H7 (cell line): ENCODE data around the gene NBPF1. TPM values are rescaled to one million over a fixed set of nuclear protein-coding genes. Genes with fewer than 3 reads are reported as not detected.
"Not testable (repeated sequence)": the region's sequence is repeated elsewhere in the genome, so short reads cannot be mapped to it uniquely, and the experiment has no call there.

ENCODE experiments used
- DNase-seq: peaks from one replicate; pipeline ENCODE4 v3.0.0; 2012
- H3K27me3 ChIP-seq: 2 replicates; pipeline ENCODE4 v1.6.0; 2011; ENCODE audit warnings: mild to moderate bottlenecking, low read length; ENCODE audit not compliant: control insufficient read depth, insufficient read depth
- H3K36me3 ChIP-seq: replicated peaks from 2 replicates; pipeline ENCODE4 v1.5.1; 2011; ENCODE audit warnings: low read length; ENCODE audit not compliant: control insufficient read depth, insufficient read depth
- H3K4me3 ChIP-seq: 2 replicates; pipeline ENCODE4 v1.5.1; 2011; ENCODE audit warnings: low read depth, mild to moderate bottlenecking, control low read depth, low read length, moderate library complexity; ENCODE audit not compliant: insufficient read depth
- total RNA-seq: library from RNA; depleted of rRNA; stranded (reverse); fragments of >200 nt; shearing (Covaris generic); gene quantifications from 2 replicates; pipeline ENCODE4 v1.2.3, GENCODE V29; 2014; rRNA removed

Gene NBPF1
- total RNA-seq, 1 experiment from 2014 or later = 6.8 TPM

DNA sequence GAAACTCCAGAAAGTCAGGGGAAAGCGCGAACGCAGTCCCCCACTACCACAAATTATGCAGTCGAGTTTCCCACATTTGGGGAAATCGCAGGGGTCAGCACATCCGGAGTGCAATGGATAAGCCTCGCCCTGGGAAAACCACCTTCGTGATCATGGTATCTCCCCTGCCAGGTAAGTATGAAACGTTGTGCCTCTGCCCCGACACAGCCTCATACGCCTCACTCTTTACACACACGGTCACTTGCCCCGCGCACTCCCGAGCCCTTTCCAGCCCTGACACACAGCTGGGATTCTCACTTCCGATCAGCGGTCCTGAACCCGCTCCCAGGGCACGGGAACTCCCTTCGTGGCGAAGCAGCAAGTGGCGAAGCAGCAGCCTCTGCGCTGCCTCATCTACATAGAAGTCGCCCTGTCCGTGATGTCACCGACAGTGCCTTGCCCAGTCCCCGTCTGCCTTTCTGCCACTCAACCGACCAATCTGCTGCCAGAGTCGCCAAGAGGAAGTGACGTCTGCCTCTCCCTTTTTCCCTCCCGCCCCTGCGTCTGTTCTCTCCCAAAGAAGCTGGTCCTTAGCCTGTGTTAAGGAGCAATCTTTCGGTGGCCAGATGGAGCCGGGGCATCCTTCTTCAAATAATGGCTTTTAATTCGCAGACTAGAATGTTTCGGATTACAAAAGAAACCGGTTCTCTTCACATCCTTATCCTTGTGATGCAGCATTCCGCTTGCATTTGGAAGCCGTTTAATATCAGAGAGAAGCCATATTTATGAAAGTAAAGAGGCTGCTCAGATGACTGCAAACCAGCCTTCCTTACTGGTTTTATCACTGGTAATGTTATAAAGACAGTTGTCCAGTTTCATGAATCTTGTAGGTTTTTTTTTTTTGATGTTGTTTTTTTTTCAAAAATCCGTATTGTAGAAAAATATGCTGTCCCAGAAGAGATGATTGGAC, 99.0 kb downstream of the NBPF1 start, which contains the start of gene RNU1-1:
RNU1-1 (minus strand) TSS at position 179 of the 949 bp plus-strand sequence.
- DNase-seq, H3K27me3 ChIP-seq, H3K36me3 ChIP-seq: not testable (repeated sequence)
- peak within 1 kb of the TSS; percentile 36 for H3K4me3 ChIP-seq

DNA sequence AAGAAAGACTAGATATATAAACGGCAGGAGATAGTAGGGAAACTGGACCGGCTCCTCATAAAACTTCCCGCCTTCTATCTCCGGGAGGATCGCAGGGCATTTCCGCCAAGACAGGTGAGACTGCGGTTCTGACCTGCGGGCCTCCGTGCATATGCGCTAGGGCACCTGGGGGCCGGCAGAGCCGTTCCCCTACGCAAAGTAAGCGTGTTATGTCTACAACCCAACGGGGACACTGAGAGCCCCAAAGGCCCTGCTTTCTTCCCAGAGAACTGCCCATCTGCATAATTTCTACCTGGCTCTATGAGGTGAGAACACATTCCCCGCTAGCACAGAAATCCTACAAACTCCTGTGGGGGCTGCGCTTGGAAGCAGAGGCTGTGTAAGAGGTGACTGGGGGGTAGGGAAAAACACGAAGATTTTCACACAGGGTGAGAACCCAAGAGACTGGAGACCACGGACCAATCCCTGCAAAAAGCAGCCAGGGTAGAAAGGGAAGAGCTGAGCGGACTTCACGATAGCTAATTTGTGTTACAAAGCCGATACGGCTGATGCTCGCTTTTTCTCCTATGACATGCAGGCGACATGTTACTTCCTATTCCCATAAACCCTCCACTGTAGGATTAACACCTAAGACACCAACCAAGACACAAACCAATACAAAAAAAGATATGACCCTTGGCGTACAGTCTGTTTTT, 99.8 kb downstream of the NBPF1 start:
- DNase-seq = peak; percentile 56
- not testable (repeated sequence) for H3K27me3 ChIP-seq
- peak overlapping the region; percentile 36 for H3K4me3 ChIP-seq

DNA sequence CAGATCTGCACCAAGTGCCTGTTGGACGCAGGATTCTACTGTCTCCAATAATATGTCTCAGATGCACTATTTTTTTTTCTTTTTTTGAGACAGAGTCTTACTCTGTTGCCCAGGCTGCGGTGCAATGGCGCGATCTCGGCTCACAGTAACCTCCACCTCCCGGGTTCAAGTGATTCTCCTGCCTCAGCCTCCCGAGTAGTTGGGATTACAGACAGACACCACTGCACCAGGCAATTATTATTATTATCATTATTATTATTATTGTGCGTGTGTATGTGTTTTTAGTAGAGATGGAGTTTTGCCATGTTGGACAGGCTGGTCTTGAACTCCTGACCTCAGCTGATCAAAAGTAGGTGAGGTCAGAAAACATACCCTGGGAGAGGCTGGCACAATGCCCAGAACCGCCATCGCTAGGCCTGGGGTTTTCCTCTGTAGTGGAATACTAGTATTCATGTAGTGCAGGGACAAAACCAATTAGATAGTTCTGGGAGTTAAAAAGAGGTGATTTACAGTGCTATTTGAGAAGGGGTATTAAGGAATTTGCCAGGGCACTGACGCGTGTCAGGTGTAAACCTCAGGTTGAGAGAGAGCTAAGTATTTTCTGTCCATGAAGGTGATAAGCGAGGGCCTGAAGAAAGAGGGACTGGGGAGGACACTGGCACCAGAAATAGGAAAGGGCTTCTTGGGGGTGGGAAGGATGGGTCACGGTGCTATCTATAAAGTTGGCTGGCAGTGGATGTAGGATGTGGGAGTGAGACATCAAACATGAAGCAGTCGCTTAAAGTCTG, 100.5 kb downstream of the NBPF1 start:
- not testable (repeated sequence) for H3K27me3 ChIP-seq, H3K36me3 ChIP-seq, DNase-seq
- H3K4me3 ChIP-seq = peak overlapping the region; percentile 36

More for the DNA sequence above, 99.8 kb downstream of the NBPF1 start:
- not testable (repeated sequence) for H3K36me3 ChIP-seq

Other genes starting within 250 kb of the NBPF1 start
- gene SZRD1, start 246.3 kb downstream of the NBPF1 start, total RNA-seq = 111 and 124 TPM in 2 replicates
- gene SPATA21, start 176.1 kb downstream of the NBPF1 start, total RNA-seq = 0.07 TPM in 1 of 2 replicates, not detected in the other
- gene NECAP2, start 172.8 kb downstream of the NBPF1 start, total RNA-seq = 69.5 and 80.0 TPM in 2 replicates
- under 0.01 TPM in 2 replicates for gene RNU1-1, start 99.3 kb downstream of the NBPF1 start, total RNA-seq
- under 0.01 TPM in 2 replicates for gene RNU1-3, start 53.4 kb upstream of the NBPF1 start, total RNA-seq
- under 0.01 TPM in 2 replicates for gene RNU1-4, start 127.0 kb upstream of the NBPF1 start, total RNA-seq